GM21825 (cell line): ENCODE data around the gene AADAT.
A peak's percentile ranks its signal among the peaks of the same experiment; 100 is the strongest.
"Not testable (repeated sequence)": the region's sequence is repeated elsewhere in the genome, so short reads cannot be mapped to it uniquely, and the experiment has no call there.

ENCODE experiments used
- ATAC-seq: cut with Tn5 transposase; IDR thresholded peaks from one replicate; pipeline ENCODE4 v1.9.1; 2021; ENCODE audit warnings: mild to moderate bottlenecking, moderate library complexity; ENCODE audit not compliant: unreplicated experiment

The AADAT gene

GRCh38 chr4:170089668-170090351, at the start of gene AADAT:
AADAT (minus strand) TSS chr4:170089956; CDS start chr4:170089690, 266 bp downstream.
- ATAC-seq: peak; percentile 81

- peak; percentile 95 for ATAC-seq
These were observed 48.9 kb upstream of the AADAT start for GRCh38 chr4:170138580-170139194.

GRCh38 chr4:170137927-170138326, 48.2 kb upstream of the AADAT start:
- no peak for ATAC-seq

GRCh38 chr4:170137466-170137865, 47.7 kb upstream of the AADAT start:
- no peak for ATAC-seq

DNA sequence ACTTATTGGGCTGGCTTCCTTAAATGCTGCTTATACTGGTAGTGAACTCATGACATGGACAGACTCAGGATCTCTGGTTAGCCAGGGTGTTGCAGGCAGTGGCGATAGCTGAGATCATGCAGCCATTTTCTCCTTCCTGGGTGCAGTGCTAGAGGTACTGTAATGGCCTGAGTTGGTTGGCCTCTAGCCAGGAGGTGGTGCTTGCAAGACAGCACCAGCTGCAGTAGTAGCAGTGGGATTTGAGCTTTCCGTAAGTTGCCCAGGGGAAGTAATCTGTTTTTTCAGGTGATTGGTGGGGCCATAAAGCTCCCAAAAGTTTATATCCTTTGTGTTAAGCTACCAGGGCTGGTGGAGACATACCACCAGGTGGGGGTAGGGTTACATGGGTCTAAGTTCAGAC, 45.1 kb upstream of the AADAT start:
- no peak for ATAC-seq

GRCh38 chr4:170128219-170128804, 38.6 kb upstream of the AADAT start:
- no peak for ATAC-seq

DNA sequence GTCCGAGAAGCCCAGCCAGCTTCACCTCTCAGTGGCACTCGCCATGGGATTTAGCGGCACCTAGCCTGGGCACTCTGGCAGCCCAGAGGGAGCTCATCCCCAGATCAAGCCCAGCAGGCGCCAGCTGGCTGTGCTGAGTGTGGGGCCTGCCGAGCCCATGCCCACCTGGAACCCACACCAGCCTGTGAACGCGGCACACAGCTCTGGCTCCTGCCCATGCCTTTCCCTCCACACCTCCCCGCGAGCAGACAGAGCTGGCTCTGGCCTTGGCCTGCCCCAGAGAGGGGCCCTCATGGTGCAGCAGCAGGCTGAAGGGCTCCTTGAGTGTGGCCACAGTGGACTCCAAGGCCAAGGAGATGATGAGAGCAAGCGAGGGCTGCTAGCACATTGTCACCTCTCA, 38.0 kb upstream of the AADAT start:
- no peak for ATAC-seq

DNA sequence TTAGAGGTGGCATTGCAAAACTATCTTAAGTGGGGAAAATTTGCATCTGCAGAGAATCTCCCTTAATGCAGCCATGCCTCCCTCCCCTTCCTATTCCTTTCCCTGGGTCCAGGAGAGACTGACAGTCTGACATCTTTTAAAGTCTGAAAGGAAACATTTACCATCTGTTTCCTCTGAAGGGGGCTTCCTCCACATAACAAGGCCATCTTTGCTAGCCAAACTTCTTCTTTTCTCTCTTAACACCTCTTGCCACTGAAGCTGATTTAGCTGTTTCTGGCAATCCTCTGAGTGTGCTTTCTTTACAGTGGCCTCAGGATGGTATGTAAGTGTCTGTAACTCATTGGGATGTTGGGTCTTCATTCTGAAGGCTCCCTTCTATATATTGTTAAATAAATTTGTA, 34.6 kb upstream of the AADAT start:
- no peak for ATAC-seq

DNA sequence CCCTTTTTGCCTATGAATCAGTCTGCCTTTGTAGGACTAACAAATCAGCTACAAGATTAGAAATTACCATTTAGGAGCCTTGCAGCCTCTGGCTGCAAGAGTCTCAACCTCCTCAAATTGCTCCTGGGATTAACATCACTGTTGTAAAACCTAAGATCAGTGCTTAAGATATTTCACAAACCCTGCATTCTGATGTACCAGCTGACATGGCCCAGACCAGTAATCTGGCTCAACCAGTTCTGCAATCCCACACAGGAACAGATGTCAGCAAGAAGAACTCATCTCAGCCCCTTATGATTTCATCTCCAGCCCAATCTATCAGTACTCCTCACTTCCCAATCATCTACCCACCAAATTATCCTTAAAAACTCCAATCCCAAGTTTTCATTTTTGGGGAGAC, 32.5 kb upstream of the AADAT start:
- no peak for ATAC-seq

- no peak for ATAC-seq
These were observed 24.9 kb upstream of the AADAT start for GRCh38 chr4:170114636-170115035.

- ATAC-seq: not testable (repeated sequence)
These were observed 24.4 kb upstream of the AADAT start for GRCh38 chr4:170114183-170114582.

GRCh38 chr4:170111546-170111945, 21.8 kb upstream of the AADAT start:
- no peak for ATAC-seq

DNA sequence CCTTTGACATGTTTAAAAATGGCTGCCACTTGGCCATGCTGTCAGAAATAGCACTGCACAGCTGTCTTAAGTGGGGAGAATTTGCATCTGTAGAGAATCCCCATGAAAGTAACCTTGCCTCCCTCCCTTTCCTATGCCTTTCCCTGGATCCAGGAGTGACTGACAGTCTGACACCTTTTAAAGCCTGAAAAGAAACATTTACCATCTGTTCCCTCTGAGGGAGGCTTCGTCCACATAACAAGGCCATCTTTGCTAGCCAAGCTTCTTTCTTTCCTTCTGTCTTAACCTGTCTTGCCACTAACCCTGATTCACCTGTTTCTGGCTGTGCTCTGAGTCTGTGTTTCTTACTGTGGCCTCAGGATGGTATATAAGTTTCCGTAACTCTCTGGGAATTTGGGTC, 21.3 kb upstream of the AADAT start:
- no peak for ATAC-seq

DNA sequence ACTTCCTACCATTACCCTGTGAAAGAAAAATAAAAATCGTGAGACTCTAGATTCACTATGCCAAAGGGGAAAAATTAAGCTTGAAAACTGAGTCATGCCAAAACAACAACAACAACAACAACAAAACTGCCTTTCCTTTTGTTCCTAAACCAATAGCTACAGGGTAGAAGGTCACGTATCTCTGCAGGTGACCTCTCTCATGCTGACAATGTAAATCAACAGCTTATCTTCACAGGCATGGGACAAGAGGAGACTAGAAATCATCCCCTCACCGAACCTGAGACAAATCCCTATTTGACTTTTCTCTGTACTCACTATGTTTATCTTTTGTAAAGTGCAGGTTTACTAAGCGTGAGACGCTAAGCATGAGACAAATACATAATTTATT, 20.5 kb upstream of the AADAT start:
- no peak for ATAC-seq

- no peak for ATAC-seq
These were observed 20.0 kb upstream of the AADAT start for GRCh38 chr4:170109586-170110284.

DNA sequence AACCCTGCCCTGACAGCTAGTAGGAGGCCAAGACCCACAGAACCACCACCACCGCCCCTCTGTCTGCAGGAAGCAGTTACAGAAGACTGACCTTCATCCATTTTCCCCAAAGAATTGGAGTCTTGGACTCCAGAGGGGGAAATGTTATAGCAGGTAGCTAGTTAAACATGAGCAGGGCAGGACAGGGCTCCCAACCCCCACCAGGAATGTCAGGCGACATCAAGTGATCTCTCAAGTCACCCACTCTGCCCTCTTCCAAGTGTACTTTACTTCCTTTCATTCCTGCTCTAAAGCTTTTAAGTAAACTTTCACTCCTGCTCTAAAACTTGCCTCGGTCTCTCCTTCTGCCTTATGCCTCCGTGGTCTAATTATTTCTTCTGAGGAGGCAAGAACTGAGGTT, 17.1 kb upstream of the AADAT start:
- no peak for ATAC-seq

DNA sequence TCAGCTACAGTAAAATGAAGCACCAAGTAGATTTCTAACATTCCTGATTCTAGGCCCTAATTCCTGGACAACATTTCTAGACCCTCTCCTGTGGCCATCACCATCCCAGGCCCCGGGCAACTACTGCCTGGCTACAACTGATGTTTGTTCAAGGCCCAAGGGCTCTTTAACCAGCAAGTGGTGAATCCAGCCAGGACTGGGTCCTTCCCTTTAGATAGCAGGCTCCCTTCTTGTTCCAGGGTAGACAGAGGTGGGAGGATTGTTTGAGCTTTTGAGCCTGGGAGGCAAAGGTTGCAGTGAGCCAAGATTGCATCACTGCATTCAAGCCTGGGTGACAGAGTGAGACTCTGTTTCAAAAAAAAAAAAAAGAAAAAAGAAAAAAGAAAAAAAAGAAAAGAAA, 12.7 kb upstream of the AADAT start:
- no peak for ATAC-seq

DNA sequence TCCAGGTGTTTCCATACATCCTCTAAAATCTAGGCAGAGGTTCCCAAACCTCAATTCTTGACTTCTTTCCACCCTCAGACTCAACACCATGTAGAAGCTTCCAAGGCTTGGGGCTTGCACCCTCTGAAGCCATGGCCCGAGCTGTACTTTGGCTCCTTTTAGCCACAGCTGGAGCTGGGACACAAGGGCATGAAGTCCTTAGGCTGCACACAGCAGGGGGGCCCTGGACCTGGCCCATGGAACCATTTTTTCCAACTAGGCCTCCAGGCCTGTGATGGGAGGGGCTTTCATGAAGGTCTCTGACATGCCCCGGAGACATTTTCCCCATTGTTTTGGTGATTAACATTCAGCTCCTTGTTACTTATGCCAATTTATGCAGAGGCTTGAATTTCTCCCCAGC, 8.4 kb upstream of the AADAT start:
- ATAC-seq: not testable (repeated sequence)

DNA sequence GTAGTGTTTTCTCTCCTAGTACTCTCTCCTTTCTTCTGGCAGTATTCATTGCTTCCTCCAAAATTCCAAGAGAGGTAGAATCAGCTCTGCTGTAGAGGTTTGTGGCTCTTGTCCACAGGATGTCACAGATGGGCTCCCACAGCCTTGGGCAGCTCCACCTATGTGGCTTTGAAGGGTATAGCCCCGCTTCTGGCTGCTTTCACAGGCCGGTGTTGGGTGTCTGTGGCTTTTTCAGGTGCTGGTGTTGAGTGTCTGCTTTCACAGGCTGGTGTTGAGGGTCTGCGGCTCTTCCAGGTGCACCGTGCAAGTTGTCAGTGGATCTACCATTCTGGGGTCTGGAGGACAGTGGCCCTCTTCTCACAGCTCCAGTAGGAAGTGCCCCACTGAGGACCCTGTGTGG, 7.9 kb upstream of the AADAT start:
- no peak for ATAC-seq

DNA sequence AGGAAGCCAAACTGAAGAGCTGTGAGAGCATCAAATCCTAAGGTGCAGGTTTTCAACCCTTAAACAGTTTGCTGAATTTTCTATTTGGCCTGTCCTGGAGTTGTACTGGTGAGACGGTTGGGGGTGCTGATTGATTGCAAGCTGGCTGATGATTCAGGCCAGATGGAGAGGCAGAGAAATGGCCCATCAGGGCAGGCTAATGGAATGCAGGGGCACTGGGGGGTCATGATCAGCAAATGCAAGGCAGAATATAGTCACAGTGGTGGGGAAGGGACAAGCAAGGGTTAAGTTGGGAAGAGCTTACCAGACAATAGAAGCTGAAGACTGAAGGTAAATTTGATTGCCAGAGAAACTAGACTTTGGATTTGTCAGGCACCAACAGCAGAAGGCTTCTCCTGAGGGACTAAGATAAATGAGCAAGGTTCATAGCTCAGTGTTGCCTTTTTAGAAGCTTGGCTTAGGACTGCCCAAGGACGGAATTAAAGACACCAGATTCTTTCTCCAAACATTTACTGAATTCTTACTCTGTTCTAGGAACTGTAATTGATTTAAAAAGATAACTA, 4.3 kb upstream of the AADAT start:
- ATAC-seq: no peak

DNA sequence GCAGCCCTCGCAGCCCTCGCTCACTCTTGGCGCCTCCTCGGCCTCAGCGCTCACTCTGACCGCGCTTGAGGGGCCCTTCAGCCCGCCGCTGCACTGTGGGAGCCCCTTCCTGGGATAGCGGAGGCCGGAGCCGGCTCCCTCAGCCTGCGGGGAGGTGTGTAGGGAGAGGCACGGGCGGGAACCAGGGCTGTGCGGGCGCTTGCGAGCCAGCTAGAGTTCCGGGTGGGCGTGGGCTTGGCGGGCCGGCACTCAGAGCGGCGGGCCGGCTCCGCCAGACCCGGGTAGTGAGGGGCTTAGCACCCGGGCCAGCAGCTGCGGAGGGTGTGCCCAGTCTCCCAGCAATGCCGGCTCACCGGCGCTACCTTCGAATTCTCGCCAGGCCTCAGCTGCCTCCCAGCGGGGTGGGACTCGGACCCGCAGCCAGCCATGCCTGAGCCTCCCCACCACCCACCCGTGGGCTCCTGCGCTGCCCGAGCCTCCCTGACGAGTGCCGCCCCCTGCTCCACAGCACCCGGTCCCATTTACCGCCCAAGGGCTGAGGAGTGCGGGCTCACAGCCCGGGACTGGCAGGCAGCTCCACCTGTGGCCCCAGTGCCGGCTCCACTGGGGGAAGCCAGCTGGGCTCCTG, 1.4 kb upstream of the AADAT start:
- no peak for ATAC-seq
